Sigmoid colon (tissue), 3 donors: ENCODE measurements around the gene TKFC.

ENCODE experiments used
- CTCF ChIP-seq, 4 experiments: fragments of 450-650 bp in 3 of 4; fragments of 200-600 bp in 1 of 4; IDR thresholded peaks; one replicate each; pipeline ENCODE4 v1.5.1; 2016 to 2019; ENCODE audit warnings: antibody characterized with exemption in 4 of 4, mild to moderate bottlenecking in 3 of 4, moderate library complexity in 2 of 4
- POLR2A ChIP-seq, 2 donors: fragments of 450-650 bp; IDR thresholded peaks; one replicate each; pipeline ENCODE4 v1.6.1; 2016; ENCODE audit warnings: antibody characterized with exemption in 2 of 2, mild to moderate bottlenecking in 2 of 2, moderate library complexity in 2 of 2

- TF ChIP-seq CTCF (IDR thresholded peaks at IDR 0.05) = no peak
- no peak for TF ChIP-seq POLR2A (IDR thresholded peaks at IDR 0.05)
These were observed 35.6 kb downstream of the TKFC start for GRCh38 chr11:61368646-61369045.
